Measurements from ENCODE around the gene CLDND2. TPM values are rescaled to one million over a fixed set of nuclear protein-coding genes. Genes with fewer than 3 reads are reported as not detected.
A peak's percentile ranks its signal among the peaks of the same experiment; 100 is the strongest.

CLDND2 gene
- total RNA-seq, 6 donors from 2014 or later: 0.89 to 3.0 (median 1.7) TPM; not detected in 3

- no peaks in the 10 kb centered on the region for H3K36me3 ChIP-seq
- ATAC-seq (ENCODE audit: low FRiP score in 2 of 2): no peak
- H3K9me3 ChIP-seq: peaks cover 0 to 2% (median 0%) of the 10 kb centered on the region in 4 donors
- TF ChIP-seq EP300 (IDR thresholded peaks at IDR 0.05): no peak
- no peak for TF ChIP-seq POLR2AphosphoS5 (IDR thresholded peaks at IDR 0.05)
- no peak overlapping the region for H3K4me3 ChIP-seq
- H3K27me3 ChIP-seq: no peaks in the 10 kb centered on the region
- no peaks in the 10 kb centered on the region for H3K4me1 ChIP-seq
- 93 to 96% methylated on average over 4 of the region's 4 CpGs for WGBS, 2 donors
- H3K27ac ChIP-seq: no peak overlapping the region
- no peak for DNase-seq
Observed at GRCh38 chr19:51382004-51382403, 13.2 kb upstream of the CLDND2 start.

DNA sequence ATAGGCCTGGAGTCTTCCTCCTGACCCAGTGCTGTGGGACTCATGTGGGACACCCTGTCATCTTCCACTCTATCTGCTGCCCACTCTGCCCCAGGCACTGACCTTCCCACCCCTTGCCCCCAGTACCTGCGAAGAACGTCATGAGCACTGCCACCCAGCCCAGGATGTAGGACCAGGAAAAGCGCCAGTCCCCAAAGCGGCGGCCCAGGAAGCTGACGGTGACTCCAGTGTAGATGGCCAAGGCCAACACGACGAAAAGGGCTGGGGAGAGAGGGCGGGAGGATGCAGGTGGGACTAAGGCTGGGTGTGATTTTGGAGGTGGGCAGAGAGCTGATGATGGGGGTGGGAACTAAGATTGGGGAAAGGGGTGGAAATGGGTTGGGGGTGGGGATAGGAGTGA, 11.6 kb upstream of the CLDND2 start:
- Histone ChIP-seq H3K36me3 (no peaks in the 10 kb centered on the region), H3K4me1 (no peaks in the 10 kb centered on the region), H3K4me3 (no peak overlapping the region), H3K27me3 (no peaks in the 10 kb centered on the region), H3K9me3 (peaks cover 0 to 2% (median 0%) of the 10 kb centered on the region in 4 donors), H3K27ac (no peak overlapping the region)
- TF ChIP-seq POLR2AphosphoS5 (IDR thresholded peaks at IDR 0.05) (no peak), EP300 (IDR thresholded peaks at IDR 0.05) (no peak), CTCF (IDR thresholded peaks at IDR 0.05) (no peak), POLR2A (IDR thresholded peaks at IDR 0.05) (no peak)
- 95 to 96% methylated on average over 9 of the region's 9 CpGs for WGBS, 2 donors
- no peak for ATAC-seq (ENCODE audit: low FRiP score in 2 of 2)
- DNase-seq: no peak

GRCh38 chr19:51377422-51377821, 8.6 kb upstream of the CLDND2 start:
- H3K36me3 ChIP-seq: no peaks in the 10 kb centered on the region
- H3K27me3 ChIP-seq: no peaks in the 10 kb centered on the region
- no peak overlapping the region for H3K4me3 ChIP-seq
- H3K4me1 ChIP-seq: no peaks in the 10 kb centered on the region
- H3K27ac ChIP-seq: no peak overlapping the region
- no peak for DNase-seq
- 94% methylated on average over 2 of the region's 2 CpGs for WGBS, 2 donors
- TF ChIP-seq POLR2AphosphoS5 (IDR thresholded peaks at IDR 0.05): no peak
- H3K9me3 ChIP-seq: peaks cover 0 to 2% (median 0%) of the 10 kb centered on the region in 4 donors
- no peak for ATAC-seq (ENCODE audit: low FRiP score in 2 of 2)

- no peaks in the 10 kb centered on the region for H3K9me3 ChIP-seq
- ATAC-seq (ENCODE audit: low FRiP score in 2 of 2) (no peak), DNase-seq (no peak)
- H3K27me3 ChIP-seq: no peaks in the 10 kb centered on the region
- WGBS, 2 donors: 42 to 79% methylated on average over 11 of the region's 11 CpGs
- H3K4me1 ChIP-seq: peaks cover 0 to 4% (median 0%) of the 10 kb centered on the region in 4 donors
- no peak overlapping the region for H3K27ac ChIP-seq
- TF ChIP-seq EP300 (IDR thresholded peaks at IDR 0.05) (no peak), POLR2AphosphoS5 (IDR thresholded peaks at IDR 0.05) (no peak), POLR2A (IDR thresholded peaks at IDR 0.05) (no peak)
- H3K4me3 ChIP-seq: no peak overlapping the region
- H3K36me3 ChIP-seq: no peaks in the 10 kb centered on the region
Observed at GRCh38 chr19:51375504-51376221, 6.9 kb upstream of the CLDND2 start.

GRCh38 chr19:51372649-51373504, 4.1 kb upstream of the CLDND2 start, which contains the start of gene NKG7:
Gene NKG7 (minus strand): TSS chr19:51372654. CDS start chr19:51372535, 119 bp downstream.
- TF ChIP-seq POLR2AphosphoS5 (IDR thresholded peaks at IDR 0.05) (peak in 1 of 2 donors; percentile 10), CTCF (IDR thresholded peaks at IDR 0.05) (no peak), EP300 (IDR thresholded peaks at IDR 0.05) (no peak)
- H3K36me3 ChIP-seq: no peaks in the 10 kb centered on the region
- H3K27ac ChIP-seq: peak within 1 kb of the TSS; percentile 40 to 72 (median 64)
- peak in 1 of 2 donors; percentile 44 for DNase-seq
- ATAC-seq (ENCODE audit: low FRiP score in 2 of 2): no peak
- 36 to 39% methylated on average over 7 to 9 of the region's 9 CpGs for WGBS, 2 donors
- H3K4me1 ChIP-seq: peaks cover 3 to 12% (median 8%) of the 10 kb centered on the region in 4 donors
- H3K4me3 ChIP-seq: peak within 1 kb of the TSS in 3 of 4 donors; percentile 8 to 34 (median 20)
- no peaks in the 10 kb centered on the region for H3K27me3 ChIP-seq
- no peaks in the 10 kb centered on the region for H3K9me3 ChIP-seq

GRCh38 chr19:51372021-51372648, 3.3 kb upstream of the CLDND2 start:
- DNase-seq: no peak
- peak overlapping the region in 3 of 4 donors; percentile 2 to 34 (median 20) for H3K4me3 ChIP-seq
- H3K4me1 ChIP-seq: peaks cover 3 to 13% (median 8%) of the 10 kb centered on the region in 4 donors
- H3K9me3 ChIP-seq: no peaks in the 10 kb centered on the region
- TF ChIP-seq CTCF (IDR thresholded peaks at IDR 0.05) (no peak), EP300 (IDR thresholded peaks at IDR 0.05) (no peak), POLR2AphosphoS5 (IDR thresholded peaks at IDR 0.05) (no peak), POLR2A (IDR thresholded peaks at IDR 0.05) (no peak)
- H3K27me3 ChIP-seq: no peaks in the 10 kb centered on the region
- H3K27ac ChIP-seq: peak overlapping the region; percentile 40 to 72 (median 64)
- no peak for ATAC-seq (ENCODE audit: low FRiP score in 2 of 2)
- WGBS, 2 donors: 74 to 95% methylated on average over 4 to 17 of the region's 18 CpGs
- no peaks in the 10 kb centered on the region for H3K36me3 ChIP-seq

Measured in upper lobe of left lung (tissue), 6 donors.